D341Med (cell line): ENCODE measurements around the gene PLCH1.

Source experiments
- DNase-seq: peaks from one replicate; pipeline ENCODE4 v3.0.0; 2012; ENCODE audit warnings: low spot score

PLCH1 gene

GRCh38 chr3:155372281-155372680, 372.6 kb downstream of the PLCH1 start:
- DNase-seq = no peak

GRCh38 chr3:155370764-155371503, 373.9 kb downstream of the PLCH1 start:
- no peak for DNase-seq

- no peak for DNase-seq
These were observed 374.7 kb downstream of the PLCH1 start for GRCh38 chr3:155370198-155370597.

GRCh38 chr3:155369735-155370134, 375.1 kb downstream of the PLCH1 start:
- DNase-seq = no peak

- no peak for DNase-seq
These were observed 375.6 kb downstream of the PLCH1 start for GRCh38 chr3:155369244-155369643.

- DNase-seq = no peak
These were observed 376.1 kb downstream of the PLCH1 start for GRCh38 chr3:155368786-155369185.

- DNase-seq = no peak
These were observed 377.4 kb downstream of the PLCH1 start for GRCh38 chr3:155367506-155367905.

GRCh38 chr3:155365178-155365783, 379.6 kb downstream of the PLCH1 start:
- no peak for DNase-seq

- no peak for DNase-seq
These were observed 380.4 kb downstream of the PLCH1 start for GRCh38 chr3:155364492-155364891.

- DNase-seq = no peak
These were observed 381.2 kb downstream of the PLCH1 start for GRCh38 chr3:155363690-155364070.

GRCh38 chr3:155362808-155363689, 381.8 kb downstream of the PLCH1 start:
- no peak for DNase-seq

GRCh38 chr3:155360281-155360680, 384.6 kb downstream of the PLCH1 start:
- DNase-seq = no peak

GRCh38 chr3:155356594-155357370, 388.1 kb downstream of the PLCH1 start:
- no peak for DNase-seq

GRCh38 chr3:155354658-155355057, 390.2 kb downstream of the PLCH1 start:
- DNase-seq = no peak

- peak; percentile 37 for DNase-seq
These were observed 391.9 kb downstream of the PLCH1 start for GRCh38 chr3:155352900-155353490.

- DNase-seq = no peak
These were observed 394.3 kb downstream of the PLCH1 start for GRCh38 chr3:155350571-155350970.

GRCh38 chr3:155347901-155348300, 397.0 kb downstream of the PLCH1 start:
- no peak for DNase-seq

GRCh38 chr3:155342344-155342743, 402.5 kb downstream of the PLCH1 start:
- DNase-seq = no peak

- no peak for DNase-seq
These were observed 405.8 kb downstream of the PLCH1 start for GRCh38 chr3:155339052-155339451.

- DNase-seq = no peak
These were observed 409.0 kb downstream of the PLCH1 start for GRCh38 chr3:155335724-155336354.
